DND-41 (cell line): Measurements from ENCODE around the gene UBR1.

Experiments
- ATAC-seq: fragments of 200-7000 bp; cut with Tn5 transposase; 3 replicates; pipeline ENCODE4 v1.9.1; 2021; ENCODE audit warnings: low read depth; ENCODE audit not compliant: insufficient read depth
- DNase-seq: peaks from one replicate; pipeline ENCODE4 v3.0.0-alpha.2; 2020
- H2AFZ ChIP-seq: 2 replicates; pipeline ENCODE4 v1.6.0; 2012; ENCODE audit warnings: low read depth, low read length
- H3K27ac ChIP-seq: 2 replicates; pipeline ENCODE4 v1.5.1; 2012; ENCODE audit warnings: low read length, inconsistent platforms
- H3K27me3 ChIP-seq: fragments of 200-600 bp; sonication (generic); 2 replicates; pipeline ENCODE4 v1.6.0; 2012; ENCODE audit warnings: low read length, mild to moderate bottlenecking, inconsistent platforms; ENCODE audit not compliant: insufficient read depth, poor library complexity
- H3K36me3 ChIP-seq: 2 replicates; pipeline ENCODE4 v1.5.1; 2012; ENCODE audit warnings: low read length, inconsistent platforms; ENCODE audit not compliant: insufficient read depth
- H3K4me1 ChIP-seq: 2 replicates; pipeline ENCODE4 v1.5.1; 2012; ENCODE audit warnings: mild to moderate bottlenecking, low read length; ENCODE audit not compliant: insufficient read depth
- H3K4me2 ChIP-seq: 2 replicates; pipeline ENCODE4 v1.6.0; 2012; ENCODE audit warnings: mild to moderate bottlenecking, moderate library complexity, low read length, inconsistent platforms; ENCODE audit not compliant: insufficient read depth
- H3K4me3 ChIP-seq, 2 experiments: fragments of 200-600 bp in 1 of 2; shearing (Covaris generic) in 1 of 2; 2 replicates each; pipeline ENCODE4 v1.5.1; 2012 to 2016; ENCODE audit warnings: inconsistent platforms in 2 of 2, low read length in 2 of 2, mild to moderate bottlenecking in 2 of 2, low read depth in 1 of 2, moderate library complexity in 1 of 2
- H3K79me2 ChIP-seq: 2 replicates; pipeline ENCODE4 v1.6.0; 2012; ENCODE audit warnings: low read length, inconsistent platforms; ENCODE audit not compliant: insufficient read depth
- H3K9ac ChIP-seq: 2 replicates; pipeline ENCODE4 v1.6.0; 2012; ENCODE audit warnings: low read depth, mild to moderate bottlenecking, inconsistent platforms, low read length, moderate library complexity
- H3K9me3 ChIP-seq: 2 replicates; pipeline ENCODE4 v1.5.1; 2012; ENCODE audit warnings: low read length, moderate library complexity, mild to moderate bottlenecking, inconsistent platforms; ENCODE audit not compliant: insufficient read depth, severe bottlenecking
- H4K20me1 ChIP-seq: 2 replicates; pipeline ENCODE4 v1.6.0; 2012; ENCODE audit warnings: low read length; ENCODE audit not compliant: insufficient read depth
- CTCF ChIP-seq: IDR thresholded peaks from 2 replicates; pipeline ENCODE4 v1.5.1; 2012; ENCODE audit warnings: borderline replicate concordance, low read length, moderate library complexity, mild to moderate bottlenecking; ENCODE audit not compliant: poor library complexity, severe bottlenecking; ENCODE audit errors: extremely low read depth
- EZH2 ChIP-seq: IDR thresholded peaks from 3 replicates; pipeline ENCODE4 v1.6.1; 2012; ENCODE audit warnings: borderline replicate concordance, low read depth, mild to moderate bottlenecking, moderate library complexity, low read length, inconsistent platforms; ENCODE audit not compliant: severe bottlenecking

The UBR1 gene

GRCh38 chr15:42929306-42929848, 176.5 kb downstream of the UBR1 start:
- H3K4me3 ChIP-seq: no peak overlapping the region
- no peak for ATAC-seq

GRCh38 chr15:42921342-42921731, 184.5 kb downstream of the UBR1 start:
- 0 out of 3 replicates have a peak, but pooled peaks have one; percentile 16 for ATAC-seq
- H3K9ac ChIP-seq: peak overlapping the region; percentile 57

More at GRCh38 chr15:42929306-42929848, 176.5 kb downstream of the UBR1 start:
- no peak overlapping the region for H3K27ac ChIP-seq
- no peaks in the 10 kb centered on the region for H4K20me1 ChIP-seq
- no peaks in the 10 kb centered on the region for H3K4me1 ChIP-seq
- no peaks in the 10 kb centered on the region for H3K27me3 ChIP-seq
- no peak for DNase-seq
- no peak for TF ChIP-seq CTCF
- no peak for TF ChIP-seq EZH2
- H2AFZ ChIP-seq: no peak overlapping the region
- no peaks in the 10 kb centered on the region for H3K36me3 ChIP-seq
- no peak overlapping the region for H3K9ac ChIP-seq
- H3K4me2 ChIP-seq: no peak overlapping the region
- H3K9me3 ChIP-seq: no peaks in the 10 kb centered on the region
- H3K79me2 ChIP-seq: no peaks in the 10 kb centered on the region

GRCh38 chr15:42920519-42921341, 185.1 kb downstream of the UBR1 start, which contains the start of gene TTBK2:
TSS of gene TTBK2 (minus strand) at chr15:42920778. CDS start at chr15:42878617, 42,161 bp downstream.
- peak; percentile 97 for DNase-seq
- H3K9me3 ChIP-seq: no peaks in the 10 kb centered on the region
- peak within 1 kb of the TSS; percentile 76 to 80 for H3K4me3 ChIP-seq
- peaks cover 44% of the 10 kb centered on the region for H3K79me2 ChIP-seq
- peak within 1 kb of the TSS; percentile 93 for H3K4me2 ChIP-seq
- peak within 1 kb of the TSS; percentile 87 for H2AFZ ChIP-seq
- no peaks in the 10 kb centered on the region for H3K36me3 ChIP-seq
- H3K4me1 ChIP-seq: peaks cover 39% of the 10 kb centered on the region
- peak within 1 kb of the TSS; percentile 69 for H3K27ac ChIP-seq
- H4K20me1 ChIP-seq: peaks cover 5% of the 10 kb centered on the region; the same call in 1 of the 2 replicates
- peak; percentile 97 for ATAC-seq
- H3K27me3 ChIP-seq: no peaks in the 10 kb centered on the region
- TF ChIP-seq EZH2 (no peak), CTCF (no peak)
- peak within 1 kb of the TSS; percentile 71 for H3K9ac ChIP-seq

More at GRCh38 chr15:42921342-42921731, 184.5 kb downstream of the UBR1 start:
- Histone ChIP-seq H3K36me3 (no peaks in the 10 kb centered on the region), H3K79me2 (peaks cover 38% of the 10 kb centered on the region), H3K4me3 (peak overlapping the region; percentile 36 to 76), H4K20me1 (peaks cover 5% of the 10 kb centered on the region; the same call in 1 of the 2 replicates), H3K27me3 (no peaks in the 10 kb centered on the region), H3K27ac (peak overlapping the region; percentile 61), H3K4me2 (peak overlapping the region; percentile 93), H3K4me1 (peaks cover 37% of the 10 kb centered on the region), H3K9me3 (no peaks in the 10 kb centered on the region), H2AFZ (peak overlapping the region; percentile 87)
- TF ChIP-seq CTCF (no peak), EZH2 (no peak)
- peak; percentile 41 for DNase-seq
